ENCODE measurements around the gene NOL7.

DNA sequence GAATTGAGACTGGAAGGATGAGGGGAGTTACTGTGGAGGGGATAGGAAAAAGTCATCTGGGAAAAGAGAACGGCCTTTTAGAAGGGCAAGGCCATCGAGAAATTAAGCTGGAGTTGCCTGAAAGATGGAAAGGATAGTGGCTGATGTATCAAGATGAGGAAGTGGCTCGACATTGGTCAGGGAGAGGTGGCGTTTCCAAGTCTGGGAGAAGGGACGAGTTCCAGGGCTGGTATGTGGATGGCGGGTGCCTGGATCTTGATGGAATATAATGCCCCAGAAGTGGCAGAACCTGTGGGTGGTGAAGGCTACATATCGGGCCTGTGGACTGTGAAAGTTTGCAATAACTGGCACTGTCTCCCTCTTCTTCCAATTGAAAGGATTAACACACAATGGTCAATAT, 42.9 kb upstream of the NOL7 start:
- TF ChIP-seq, protein P1, sequence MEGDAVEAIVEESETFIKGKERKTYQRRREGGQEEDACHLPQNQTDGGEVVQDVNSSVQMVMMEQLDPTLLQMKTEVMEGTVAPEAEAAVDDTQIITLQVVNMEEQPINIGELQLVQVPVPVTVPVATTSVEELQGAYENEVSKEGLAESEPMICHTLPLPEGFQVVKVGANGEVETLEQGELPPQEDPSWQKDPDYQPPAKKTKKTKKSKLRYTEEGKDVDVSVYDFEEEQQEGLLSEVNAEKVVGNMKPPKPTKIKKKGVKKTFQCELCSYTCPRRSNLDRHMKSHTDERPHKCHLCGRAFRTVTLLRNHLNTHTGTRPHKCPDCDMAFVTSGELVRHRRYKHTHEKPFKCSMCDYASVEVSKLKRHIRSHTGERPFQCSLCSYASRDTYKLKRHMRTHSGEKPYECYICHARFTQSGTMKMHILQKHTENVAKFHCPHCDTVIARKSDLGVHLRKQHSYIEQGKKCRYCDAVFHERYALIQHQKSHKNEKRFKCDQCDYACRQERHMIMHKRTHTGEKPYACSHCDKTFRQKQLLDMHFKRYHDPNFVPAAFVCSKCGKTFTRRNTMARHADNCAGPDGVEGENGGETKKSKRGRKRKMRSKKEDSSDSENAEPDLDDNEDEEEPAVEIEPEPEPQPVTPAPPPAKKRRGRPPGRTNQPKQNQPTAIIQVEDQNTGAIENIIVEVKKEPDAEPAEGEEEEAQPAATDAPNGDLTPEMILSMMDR (IDR thresholded peaks at IDR 0.05; ENCODE audit: low read depth, low read length, poor library complexity, severe bottlenecking): no peak
- no peak for TF ChIP-seq EZH2phosphoT487 (IDR thresholded peaks at IDR 0.05; ENCODE audit: borderline replicate concordance, low read length)
